K562 (cell line): ENCODE data around the gene C1D. TPM values are rescaled to one million over a fixed set of nuclear protein-coding genes. Genes with fewer than 3 reads are reported as not detected.

Experiments used
- ATAC-seq: fragments of 200-7000 bp; cut with Tn5 transposase; 3 replicates; pipeline ENCODE4 v1.9.1; 2020; ENCODE audit warnings: moderate library complexity
- BruUV-seq: library from RNA; stranded (reverse); fragments of 400-500 nt; replicated peaks from 2 replicates; lab custom pipeline; 2021; lab: Mats Ljungman, UMichigan
- CTCF ChIA-PET: fragments of 300-600 bp; formaldehyde crosslinking; extraction: SDS; loops from one replicate; lab custom pipeline; 2021; ENCODE audit warnings: low intra/inter-chr PET ratio; lab: Yijun Ruan, JAX
- POLR2A ChIA-PET: fragments of 300-600, 350-650 bp; sonication (Branson Sonifier 250); formaldehyde crosslinking; extraction: SDS; loops from one replicate; lab custom pipeline; 2021; ENCODE audit warnings: antibody characterized with exemption, inconsistent platforms; lab: Yijun Ruan, JAX
- DNase-seq, 4 experiments: peaks; one replicate each; pipeline versions ENCODE4 v3.0.0 to v3.0.0-alpha.2; 2011 to 2018; ENCODE audit warnings: low spot score in 3 of 4, mixed read lengths in 3 of 4; ENCODE audit errors: extremely low read depth in 1 of 4
- FAIRE-seq: peaks from 2 replicates; lab custom pipeline; 2011; peaks lifted over from hg19 to GRCh38; lab: Jason Lieb, UNC
- H2AFZ ChIP-seq: 2 replicates; pipeline ENCODE4 v1.6.0; 2011; ENCODE audit warnings: low read depth, low read length, control low read depth, inconsistent platforms
- H3K27ac ChIP-seq: fragments of 200-600 bp; 3 replicates; pipeline ENCODE4 v1.8.0; 2011; ENCODE audit warnings: low read depth, mild to moderate bottlenecking, control low read depth, inconsistent platforms, low read length, moderate library complexity, mixed read lengths; ENCODE audit errors: extremely low read depth
- H3K27me3 ChIP-seq, 2 experiments: fragments of 300-600 bp in 1 of 2; 2 replicates in 1 of 2; 3 replicates in 1 of 2; pipeline versions ENCODE4 v1.6.0 to v1.8.0; 2011; ENCODE audit warnings: inconsistent platforms in 2 of 2, low read length in 2 of 2, mild to moderate bottlenecking in 1 of 2, mixed read lengths in 1 of 2, moderate library complexity in 1 of 2; ENCODE audit not compliant: control insufficient read depth in 2 of 2, insufficient read depth in 2 of 2
- H3K36me3 ChIP-seq: fragments of 300-600 bp; 3 replicates; pipeline ENCODE4 v1.8.0; 2011; ENCODE audit warnings: mild to moderate bottlenecking, low read length, inconsistent platforms; ENCODE audit not compliant: control insufficient read depth, insufficient read depth
- H3K4me1 ChIP-seq, 2 experiments: fragments of 200-600 bp in 1 of 2; replicated peaks in 1 of 2; 2 replicates in 1 of 2; 3 replicates in 1 of 2; pipeline versions ENCODE4 v1.5.1 to v1.8.0; 2011; ENCODE audit warnings: inconsistent platforms in 2 of 2, low read length in 2 of 2, mild to moderate bottlenecking in 1 of 2, mixed read lengths in 1 of 2, moderate library complexity in 1 of 2; ENCODE audit not compliant: control insufficient read depth in 2 of 2, insufficient read depth in 2 of 2
- H3K4me2 ChIP-seq: 2 replicates; pipeline ENCODE4 v1.6.1; 2011; ENCODE audit warnings: low read length, control low read depth, inconsistent platforms, mixed read lengths; ENCODE audit not compliant: insufficient read depth
- H3K4me3 ChIP-seq: fragments of 200-600 bp; sonication (generic), shearing (Covaris generic); 2 replicates; pipeline ENCODE4 v1.5.1; 2016; ENCODE audit warnings: control low read depth, inconsistent platforms
- H3K79me2 ChIP-seq: fragments of 200-600 bp; 3 replicates; pipeline ENCODE4 v1.8.0; 2011; ENCODE audit warnings: low read length, inconsistent platforms; ENCODE audit not compliant: control insufficient read depth, insufficient read depth
- H3K9ac ChIP-seq, 2 experiments: 2 replicates each; pipeline versions ENCODE4 v1.6.0 to v1.6.1; 2011; ENCODE audit warnings: low read depth in 2 of 2, low read length in 2 of 2, control low read depth in 1 of 2, inconsistent platforms in 1 of 2, mild to moderate bottlenecking in 1 of 2, mixed read lengths in 1 of 2; ENCODE audit not compliant: insufficient read depth in 1 of 2
- H3K9me1 ChIP-seq: one replicate; pipeline ENCODE4 v1.6.0; 2011; ENCODE audit warnings: inconsistent platforms, mild to moderate bottlenecking, low read length, moderate library complexity; ENCODE audit not compliant: control insufficient read depth, insufficient read depth
- H3K9me3 ChIP-seq: replicated peaks from 2 replicates; pipeline ENCODE4 v1.5.1; 2011; ENCODE audit warnings: low read depth, low read length, inconsistent platforms; ENCODE audit not compliant: control insufficient read depth, insufficient read depth
- H4K20me1 ChIP-seq: replicated peaks from 2 replicates; pipeline ENCODE4 v1.6.1; 2011; ENCODE audit warnings: low read length, inconsistent platforms, mixed read lengths; ENCODE audit not compliant: control insufficient read depth, insufficient read depth
- CCAR2 ChIP-seq: fragments of 200-400 bp; formaldehyde crosslinking; IDR thresholded peaks from 2 replicates; pipeline ENCODE4 v1.6.1; 2017; ENCODE audit warnings: mild to moderate bottlenecking, low read depth, low read length
- CREM ChIP-seq: IDR thresholded peaks from 2 replicates; pipeline ENCODE4 v1.6.1; 2014; ENCODE audit warnings: antibody characterized with exemption, low read depth
- EHMT2 ChIP-seq: fragments of 450-650 bp; IDR thresholded peaks from 2 replicates; pipeline ENCODE4 v1.6.1; 2018; ENCODE audit warnings: antibody characterized with exemption
- EZH2 ChIP-seq: IDR thresholded peaks from 2 replicates; pipeline ENCODE4 v1.6.1; 2012; ENCODE audit warnings: low read depth, mild to moderate bottlenecking, inconsistent platforms, low read length, borderline replicate concordance
- HSF4 ChIP-seq: fragments of 250-450 bp; sonication (Bioruptor Pico); IDR thresholded peaks from 2 replicates; pipeline ENCODE4 v2.1.2; 2022; ENCODE audit warnings: mild to moderate bottlenecking, moderate library complexity, borderline replicate concordance
- PURB ChIP-seq: sonication (generic); formaldehyde crosslinking; IDR thresholded peaks from 2 replicates; pipeline ENCODE4 v1.9.0; 2021; ENCODE audit warnings: low read depth, mild to moderate bottlenecking, missing genetic modification reagents
- RHOXF2B ChIP-seq: fragments of 250-450 bp; sonication (Bioruptor Pico); conservative IDR thresholded peaks from 2 replicates; pipeline ENCODE4 v1.5.1; 2021
- TEAD2 ChIP-seq: fragments of 450-650 bp; IDR thresholded peaks from 2 replicates; pipeline ENCODE4 v1.6.1; 2016; ENCODE audit warnings: missing genetic modification characterization, control low read depth, missing compliant biosample characterization
- WHSC1 ChIP-seq: IDR thresholded peaks from one replicate; pipeline ENCODE4 v1.6.1; 2012; ENCODE audit warnings: low read length, control low read depth, inconsistent platforms
- ZNF124 ChIP-seq: sonication (generic); formaldehyde crosslinking; IDR thresholded peaks from 2 replicates; pipeline ENCODE4 v1.8.1; 2022; ENCODE audit warnings: missing genetic modification reagents
- WGBS: fragments of 100-300 bp; shearing (Covaris generic); methylation state at CpG from one replicate; pipeline ENCODE4 v1.1.6; 2016; ENCODE audit warnings: low coverage, mixed read lengths; ENCODE audit not compliant: insufficient coverage; ENCODE audit errors: missing lambda C conversion rate; 5-methylcytosine and 5-hydroxymethylcytosine counted together
- in situ Hi-C: fragments of 300-500 bp; cut with MboI; formaldehyde crosslinking; loops from 4 replicates; pipeline ENCODE4 v1.15.0; 2018; ENCODE audit warnings: inconsistent platforms, mixed read lengths
- intact Hi-C: fragments of 100-400 bp; cut with micrococcal nuclease; formaldehyde crosslinking; loops from 2 replicates; pipeline ENCODE4 v1.14.2; 2022
- polyA plus RNA-seq, 8 experiments: library from polyadenylated mRNA; depleted of rRNA in 4 of 8; stranded (reverse) in 5 of 8; unstranded in 3 of 8; fragments of >200 nt; fragmentation: Nextera tagmentation in 2 of 8; fragmentation: Illumina TruSeq in 1 of 8; extraction: Ambion mirVana in 2 of 8; extraction: Trizol in 1 of 8; gene quantifications; 2 replicates each; pipeline versions ENCODE4 v1.2.1 to v1.2.3, GENCODE V29; 2011 to 2014; ENCODE audit warnings: inconsistent platforms in 1 of 8, missing spikeins in 1 of 8
- total RNA-seq, 7 experiments: library from RNA; depleted of rRNA in 6 of 7; stranded (reverse); fragments of >200 nt in 6 of 7; fragmentation: Illumina TruSeq in 2 of 7; extraction: Trizol in 2 of 7; gene quantifications; 2 replicates each; pipeline versions ENCODE4 v1.2.1 to v1.2.3, GENCODE V29; 2011 to 2021; ENCODE audit warnings: low replicate concordance in 1 of 7
- TF ChIP-seq, protein P1 (sequence below): sonication (generic); formaldehyde crosslinking; IDR thresholded peaks from 2 replicates; pipeline ENCODE4 v1.8.0; 2022; ENCODE audit warnings: mild to moderate bottlenecking, missing genetic modification reagents

Gene C1D
- total and polyA plus RNA-seq, 9 of the 15 experiments (the other 6 are each of a cell fraction or from before 2014, with no cell fraction given), result 33.2 to 123 (median 56.5) TPM

DNA sequence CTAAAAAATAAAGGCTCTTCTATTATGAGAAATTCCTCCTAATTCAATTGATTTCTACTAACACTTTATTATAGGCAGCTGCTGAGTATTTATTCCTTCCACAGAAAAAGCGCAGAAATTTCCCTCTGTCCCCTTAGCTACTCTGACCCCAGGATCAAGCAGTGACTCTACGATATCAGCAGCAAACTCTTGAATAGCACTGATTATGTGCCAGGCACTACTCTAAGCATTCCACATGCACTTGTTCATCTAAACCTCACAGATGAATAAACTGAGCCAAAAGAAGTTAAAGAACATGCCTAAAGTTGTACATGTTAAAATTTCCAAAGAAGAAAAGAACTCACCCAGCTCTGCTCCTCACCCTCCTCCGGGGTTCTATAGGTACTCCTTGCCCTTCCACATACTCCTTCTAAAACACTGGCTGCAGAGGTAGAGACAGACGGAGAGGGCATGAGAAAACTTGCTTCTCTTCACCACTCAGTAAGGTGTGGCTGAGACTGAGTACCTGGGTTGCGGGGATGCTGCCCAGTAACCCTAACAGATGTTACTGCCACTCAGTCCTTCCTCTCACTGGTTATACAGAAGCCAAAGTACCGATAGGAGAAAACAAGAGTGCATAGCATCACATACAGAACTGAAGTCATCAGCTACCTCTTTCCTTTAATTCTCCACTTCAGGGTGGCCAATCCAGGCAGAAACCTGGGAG lies 9.9 kb downstream of the C1D start:
- POLR2A ChIA-PET, result interaction anchor here (1.1 kb wide), 1 partner anchor 11 kb away, joined by 3 read pairs; no protein-coding TSS in a partner anchor
- TF ChIP-seq PURB (CRISPR knock-in tag), result no peak
- no peak for TF ChIP-seq CREM
- TF ChIP-seq CCAR2, result no peak
- no peak for TF ChIP-seq HSF4
- TF ChIP-seq EZH2, result no peak
- no peak for TF ChIP-seq EHMT2
- no peak for TF ChIP-seq ZNF124 (CRISPR knock-in tag)
- TF ChIP-seq RHOXF2B (CRISPR knock-in tag), result no peak
- no peak for TF ChIP-seq WHSC1
- TF ChIP-seq, protein P1, sequence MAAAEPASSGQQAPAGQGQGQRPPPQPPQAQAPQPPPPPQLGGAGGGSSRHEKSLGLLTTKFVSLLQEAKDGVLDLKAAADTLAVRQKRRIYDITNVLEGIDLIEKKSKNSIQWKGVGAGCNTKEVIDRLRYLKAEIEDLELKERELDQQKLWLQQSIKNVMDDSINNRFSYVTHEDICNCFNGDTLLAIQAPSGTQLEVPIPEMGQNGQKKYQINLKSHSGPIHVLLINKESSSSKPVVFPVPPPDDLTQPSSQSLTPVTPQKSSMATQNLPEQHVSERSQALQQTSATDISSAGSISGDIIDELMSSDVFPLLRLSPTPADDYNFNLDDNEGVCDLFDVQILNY, result no peak
- TF ChIP-seq TEAD2 (tag), result no peak
- Histone ChIP-seq H3K4me3 (no peak overlapping the region), H4K20me1 (peaks cover 8% of the 10 kb centered on the region), H3K27ac (no peak overlapping the region), H3K9ac (no peak overlapping the region), H3K36me3 (peaks cover 3% of the 10 kb centered on the region; the same call in 2 of the 3 replicates), H3K4me1 (no peaks in the 10 kb centered on the region; a peak in 2 of 5 replicates), H3K4me2 (no peak overlapping the region), H3K27me3 (no peaks in the 10 kb centered on the region), H3K79me2 (peaks cover 96% of the 10 kb centered on the region), H3K9me1 (peaks cover 4% of the 10 kb centered on the region), H2AFZ (no peak overlapping the region), H3K9me3 (no peaks in the 10 kb centered on the region)
- BruUV-seq, result no TSS peak
- DNase-seq (no peak), ATAC-seq (peak; percentile 29; the same call in 2 of the 3 replicates), FAIRE-seq (no peak)
- in situ Hi-C loops, result no loop called here
- CTCF ChIA-PET, result no interaction called here
- intact Hi-C loops, result no loop called here
- WGBS, result 85% methylated on average over 6 of the region's 6 CpGs
